Lower leg skin (tissue), 3 donors: ENCODE results near the gene C1QTNF6.

Experiments used
- CTCF ChIP-seq, 3 donors: fragments of 450-650 bp; IDR thresholded peaks; one replicate each; pipeline ENCODE4 v1.5.1; 2016; ENCODE audit warnings: antibody characterized with exemption in 3 of 3, mild to moderate bottlenecking in 3 of 3, moderate library complexity in 2 of 3
- POLR2A ChIP-seq, 2 donors: fragments of 450-650 bp; IDR thresholded peaks; one replicate each; pipeline ENCODE4 v1.6.1; 2016 to 2017; ENCODE audit warnings: antibody characterized with exemption in 2 of 2, mild to moderate bottlenecking in 1 of 2, moderate library complexity in 1 of 2

GRCh38 chr22:37175414-37176281 lies 12.4 kb downstream of the C1QTNF6 start:
- no peak for TF ChIP-seq CTCF (IDR thresholded peaks at IDR 0.05)
- TF ChIP-seq POLR2A (IDR thresholded peaks at IDR 0.05), result no peak
